ENCODE results near the gene DYRK1B.
"Not testable (repeated sequence)": the region's sequence is repeated elsewhere in the genome, so short reads cannot be mapped to it uniquely, and the experiment has no call there.

GRCh38 chr19:39878866-39879265, 44.9 kb upstream of the DYRK1B start:
- not testable (repeated sequence) for TF ChIP-seq CTCF, POLR2A (IDR thresholded peaks at IDR 0.05)

All from uterus (tissue), 2 donors.